Stimulated activated naive CD8-positive, alpha-beta T cell treated with anti-CD3 and anti-CD28 coated beads, Interleukin-15, Interleukin-2, amounts not matched to agents 100 ng/mL and 50 ng/mL, for 24 hours (primary cell): ENCODE results near the gene CRTC1.

Experiments
- H3K27ac Mint-ChIP-seq: one replicate; pipeline ENCODE4 v1.8.0; 2021; ENCODE audit warnings: mild to moderate bottlenecking, mixed read lengths
- H3K27me3 Mint-ChIP-seq: one replicate; pipeline ENCODE4 v1.8.0; 2021; ENCODE audit warnings: mixed read lengths
- H3K36me3 Mint-ChIP-seq: one replicate; pipeline ENCODE4 v1.8.0; 2021; ENCODE audit warnings: low read depth, mixed read lengths
- H3K4me1 Mint-ChIP-seq: one replicate; pipeline ENCODE4 v1.8.0; 2021; ENCODE audit warnings: low read depth, mixed read lengths
- H3K4me3 Mint-ChIP-seq: one replicate; pipeline ENCODE4 v1.8.0; 2021; ENCODE audit warnings: mild to moderate bottlenecking, mixed read lengths
- H3K9me3 Mint-ChIP-seq: one replicate; pipeline ENCODE4 v1.8.0; 2021; ENCODE audit warnings: mixed read lengths

CRTC1 gene

DNA sequence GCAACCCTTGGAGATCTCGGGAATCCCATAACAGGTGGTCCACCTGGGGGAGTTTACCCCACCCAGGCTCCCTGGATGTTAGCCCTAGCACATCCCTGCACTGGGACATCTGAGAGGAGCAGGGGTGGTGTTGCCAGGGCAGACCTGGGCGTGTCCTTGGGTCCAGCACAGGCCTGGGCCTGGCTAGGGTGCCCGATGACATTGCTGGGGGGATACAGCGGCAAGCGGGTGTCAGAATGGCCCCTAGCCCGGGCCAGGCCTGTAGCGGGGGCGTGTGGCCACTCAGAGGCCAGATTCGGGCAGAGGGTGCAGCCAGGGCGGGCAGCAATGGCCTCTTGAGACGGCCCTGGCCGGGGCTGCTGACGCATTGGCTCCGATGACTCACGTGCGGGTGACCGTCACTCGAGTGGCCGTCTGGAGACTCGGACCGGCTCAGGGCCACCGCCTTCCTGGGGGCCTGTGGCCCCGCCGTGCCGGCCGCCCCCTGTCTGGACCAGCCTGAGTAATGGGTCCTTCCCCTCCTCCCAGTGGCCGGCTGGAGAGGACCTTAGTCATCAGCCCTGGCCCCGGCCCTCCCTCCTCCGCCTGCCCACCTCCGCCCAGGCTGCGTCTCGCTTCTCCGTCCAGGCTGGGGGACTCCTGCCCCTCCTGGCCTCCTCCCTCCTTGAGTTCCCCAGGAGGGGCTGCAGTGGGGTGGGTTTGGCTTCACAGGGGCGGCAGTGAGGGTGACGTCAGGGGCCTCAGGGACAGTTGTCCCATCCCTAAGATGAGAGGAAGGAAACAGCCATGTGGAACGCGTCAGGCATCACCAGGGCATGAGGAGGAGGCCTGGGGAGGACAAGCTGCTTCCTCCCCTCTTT is 23.2 kb upstream of the CRTC1 start:
- Mint-ChIP-seq H3K4me3 (no peak overlapping the region), H3K36me3 (no peaks in the 10 kb centered on the region), H3K27ac (no peak overlapping the region), H3K27me3 (no peaks in the 10 kb centered on the region), H3K4me1 (peaks cover 12% of the 10 kb centered on the region), H3K9me3 (no peaks in the 10 kb centered on the region)

DNA sequence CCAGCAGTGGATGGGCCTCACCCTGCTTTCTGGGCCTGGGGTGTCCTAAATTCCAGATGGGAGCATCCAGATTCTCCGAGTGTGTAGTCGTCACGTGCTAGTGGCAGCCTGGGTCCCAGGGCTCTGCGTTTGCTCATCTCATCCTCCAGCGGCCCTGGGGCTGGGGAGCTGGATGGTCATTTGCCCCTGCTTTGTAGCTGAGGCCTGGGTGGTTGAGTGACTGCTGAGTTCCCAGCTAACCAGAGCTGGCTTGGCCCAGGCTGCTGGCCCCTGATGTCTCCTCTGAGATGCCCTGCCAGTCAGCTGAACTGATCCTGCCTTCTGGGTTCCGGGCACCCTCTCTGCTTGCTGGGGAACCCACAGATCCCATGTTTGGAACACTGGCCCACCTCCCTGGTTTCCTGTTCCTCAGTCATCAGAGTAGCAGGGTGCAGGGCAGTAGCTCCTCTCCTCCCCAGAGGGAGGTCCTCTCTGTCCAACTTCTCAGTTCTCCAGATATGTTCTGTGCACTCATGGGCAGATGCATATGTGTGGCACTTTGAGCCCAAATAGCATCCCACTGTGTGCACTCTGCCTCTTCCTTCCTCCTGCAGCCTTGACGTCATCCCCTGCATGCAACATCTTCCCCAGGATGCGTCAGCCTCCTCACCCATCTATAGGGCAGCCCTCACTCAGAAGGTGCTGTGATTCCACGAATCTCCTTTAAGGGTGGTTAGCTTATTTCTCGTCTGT is 22.4 kb upstream of the CRTC1 start:
- no peak overlapping the region for H3K27ac Mint-ChIP-seq
- peaks cover 12% of the 10 kb centered on the region for H3K4me1 Mint-ChIP-seq
- no peaks in the 10 kb centered on the region for H3K27me3 Mint-ChIP-seq

DNA sequence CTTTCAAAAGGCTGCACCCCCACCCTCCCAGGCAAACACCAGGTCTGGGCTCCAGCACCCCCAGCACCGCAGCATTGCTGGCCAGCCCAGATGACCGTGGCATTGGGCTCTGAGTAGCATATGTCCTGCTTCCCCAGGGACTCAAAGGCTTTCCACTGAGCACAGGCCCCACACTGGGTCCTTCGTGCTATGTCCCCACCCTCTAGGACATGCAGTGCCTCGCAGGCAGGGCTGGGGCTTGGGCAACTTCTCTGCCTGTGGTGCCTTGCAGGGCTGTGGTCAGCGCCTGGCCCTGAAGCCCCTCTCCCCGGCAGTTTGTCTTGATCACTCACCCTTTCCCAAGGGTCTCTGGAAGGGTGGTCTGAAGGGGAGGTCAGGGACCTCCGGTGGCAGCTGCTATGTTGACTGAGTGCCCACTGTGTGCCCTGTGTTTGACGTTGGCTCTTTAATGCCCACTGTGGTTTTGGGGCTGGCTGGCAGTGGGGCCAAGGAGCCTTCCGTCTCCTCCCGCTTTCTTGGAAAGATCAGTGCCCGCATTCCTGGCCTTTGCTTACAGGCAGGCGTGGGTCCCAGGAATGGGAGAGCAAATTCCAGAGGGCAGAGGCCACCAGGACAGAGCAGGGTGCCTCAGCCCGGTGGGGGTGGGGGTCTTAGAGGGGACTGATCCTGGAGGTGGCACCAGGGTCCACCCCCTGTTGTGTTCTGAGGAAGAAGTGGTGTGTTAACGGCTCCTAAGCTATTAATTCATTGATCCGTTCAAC is 20.3 kb upstream of the CRTC1 start:
- H3K9me3 Mint-ChIP-seq, result no peaks in the 10 kb centered on the region
- H3K27ac Mint-ChIP-seq, result no peak overlapping the region
- H3K4me1 Mint-ChIP-seq, result peaks cover 9% of the 10 kb centered on the region
- H3K27me3 Mint-ChIP-seq, result no peaks in the 10 kb centered on the region
- no peak overlapping the region for H3K4me3 Mint-ChIP-seq
- H3K36me3 Mint-ChIP-seq, result peaks cover 7% of the 10 kb centered on the region

More for the DNA sequence above, 22.4 kb upstream of the CRTC1 start:
- H3K36me3 Mint-ChIP-seq, result no peaks in the 10 kb centered on the region
- H3K4me3 Mint-ChIP-seq, result no peak overlapping the region
- H3K9me3 Mint-ChIP-seq, result no peaks in the 10 kb centered on the region

DNA sequence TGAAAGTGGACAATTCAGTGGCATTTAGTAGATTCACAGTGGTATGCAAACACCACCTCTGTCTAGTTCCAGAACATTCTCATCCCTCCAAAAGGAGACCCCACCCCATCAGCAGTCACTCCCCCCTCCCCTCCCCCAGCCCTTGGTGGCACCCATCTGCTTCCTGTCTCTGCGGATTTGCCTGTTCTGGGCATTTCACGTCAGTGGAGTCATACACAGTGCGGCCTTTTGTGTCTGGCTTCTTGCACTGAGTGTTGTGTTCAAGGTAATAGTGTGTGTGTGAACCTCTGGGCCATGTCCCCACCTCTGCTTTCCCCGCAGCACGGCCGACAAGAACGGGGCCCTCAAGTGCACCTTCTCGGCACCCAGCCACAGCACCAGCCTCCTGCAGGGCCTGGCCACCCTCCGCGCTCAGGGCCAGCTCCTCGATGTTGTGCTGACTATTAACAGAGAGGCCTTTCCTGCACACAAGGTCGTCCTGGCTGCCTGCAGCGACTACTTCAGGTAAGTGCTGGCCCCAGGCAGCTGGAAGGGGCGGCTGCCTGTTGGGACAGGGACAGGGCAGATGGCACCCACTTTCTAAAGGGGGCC is 19.4 kb upstream of the CRTC1 start:
- Mint-ChIP-seq H3K36me3 (peaks cover 8% of the 10 kb centered on the region), H3K27me3 (no peaks in the 10 kb centered on the region), H3K9me3 (no peaks in the 10 kb centered on the region), H3K27ac (no peak overlapping the region), H3K4me3 (no peak overlapping the region), H3K4me1 (peaks cover 9% of the 10 kb centered on the region)

DNA sequence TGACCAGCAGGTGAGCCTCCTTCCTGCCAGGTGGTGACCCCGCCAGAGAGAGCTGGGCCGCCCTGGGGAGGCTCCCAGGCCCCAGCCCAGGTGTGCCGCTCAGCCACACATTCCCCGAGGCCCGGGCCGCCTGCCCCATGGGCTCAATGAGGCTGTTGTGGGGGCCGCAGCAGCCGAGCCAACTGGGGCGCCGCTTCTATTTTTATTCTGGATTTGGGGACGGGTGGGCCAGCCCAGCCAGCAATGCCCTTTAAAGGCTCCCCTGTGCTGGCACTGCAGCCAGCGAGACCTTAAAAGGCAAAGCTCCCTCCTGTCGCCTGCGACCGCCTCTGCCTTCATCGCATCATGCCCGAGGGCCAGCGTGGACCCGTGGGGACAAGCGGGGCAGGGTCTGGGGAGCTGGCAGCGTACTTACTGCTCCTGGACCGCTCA is 17.7 kb upstream of the CRTC1 start:
- H3K27me3 Mint-ChIP-seq, result no peaks in the 10 kb centered on the region
- no peak overlapping the region for H3K4me3 Mint-ChIP-seq
- H3K4me1 Mint-ChIP-seq, result peaks cover 9% of the 10 kb centered on the region
- no peak overlapping the region for H3K27ac Mint-ChIP-seq
- H3K9me3 Mint-ChIP-seq, result no peaks in the 10 kb centered on the region
- peaks cover 15% of the 10 kb centered on the region for H3K36me3 Mint-ChIP-seq

DNA sequence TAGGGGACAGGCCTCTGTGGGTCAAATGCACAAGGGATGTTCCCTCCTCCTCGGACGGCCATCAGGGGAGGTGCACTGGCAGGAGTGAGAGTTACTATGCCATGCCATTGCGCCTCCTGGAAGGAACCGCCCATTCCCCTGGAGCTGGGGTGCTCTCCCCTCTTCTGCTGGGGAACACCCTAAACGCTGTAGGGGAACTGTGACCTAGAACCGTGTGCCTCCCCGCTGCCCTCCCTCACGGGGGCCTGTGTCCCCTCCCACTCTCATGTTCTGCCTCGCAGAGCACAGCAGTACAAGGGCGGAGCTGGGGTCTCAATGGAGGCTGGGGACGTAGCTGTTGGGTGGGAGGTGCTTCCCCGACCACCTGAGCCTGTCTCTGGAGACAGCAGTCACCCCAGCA is 17.2 kb upstream of the CRTC1 start:
- peaks cover 15% of the 10 kb centered on the region for H3K36me3 Mint-ChIP-seq
- no peaks in the 10 kb centered on the region for H3K9me3 Mint-ChIP-seq
- no peak overlapping the region for H3K27ac Mint-ChIP-seq
- H3K27me3 Mint-ChIP-seq, result no peaks in the 10 kb centered on the region
- H3K4me1 Mint-ChIP-seq, result peaks cover 7% of the 10 kb centered on the region
- H3K4me3 Mint-ChIP-seq, result no peak overlapping the region

DNA sequence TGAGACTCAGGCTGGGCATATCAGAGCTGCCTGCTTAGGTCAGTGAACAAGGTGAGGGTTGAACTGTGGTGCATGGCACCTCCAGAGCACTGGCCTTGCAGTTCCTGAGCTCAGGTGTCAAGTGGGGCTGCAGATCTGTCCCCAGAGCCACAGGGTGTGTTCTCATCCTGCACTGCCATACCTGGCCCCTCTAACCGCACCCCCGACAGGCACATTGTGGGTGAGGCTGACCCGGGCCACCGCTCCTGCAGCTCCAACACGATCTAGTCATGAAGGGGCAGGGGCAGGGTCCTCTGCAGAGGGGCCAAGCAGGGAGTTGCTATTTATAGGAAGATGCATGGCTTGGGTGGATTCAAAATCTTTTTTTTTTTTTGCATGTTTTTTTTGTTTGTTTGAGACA is 16.7 kb upstream of the CRTC1 start:
- Mint-ChIP-seq H3K4me1 (peaks cover 5% of the 10 kb centered on the region), H3K4me3 (no peak overlapping the region), H3K9me3 (no peaks in the 10 kb centered on the region), H3K27ac (no peak overlapping the region), H3K36me3 (peaks cover 15% of the 10 kb centered on the region), H3K27me3 (no peaks in the 10 kb centered on the region)

DNA sequence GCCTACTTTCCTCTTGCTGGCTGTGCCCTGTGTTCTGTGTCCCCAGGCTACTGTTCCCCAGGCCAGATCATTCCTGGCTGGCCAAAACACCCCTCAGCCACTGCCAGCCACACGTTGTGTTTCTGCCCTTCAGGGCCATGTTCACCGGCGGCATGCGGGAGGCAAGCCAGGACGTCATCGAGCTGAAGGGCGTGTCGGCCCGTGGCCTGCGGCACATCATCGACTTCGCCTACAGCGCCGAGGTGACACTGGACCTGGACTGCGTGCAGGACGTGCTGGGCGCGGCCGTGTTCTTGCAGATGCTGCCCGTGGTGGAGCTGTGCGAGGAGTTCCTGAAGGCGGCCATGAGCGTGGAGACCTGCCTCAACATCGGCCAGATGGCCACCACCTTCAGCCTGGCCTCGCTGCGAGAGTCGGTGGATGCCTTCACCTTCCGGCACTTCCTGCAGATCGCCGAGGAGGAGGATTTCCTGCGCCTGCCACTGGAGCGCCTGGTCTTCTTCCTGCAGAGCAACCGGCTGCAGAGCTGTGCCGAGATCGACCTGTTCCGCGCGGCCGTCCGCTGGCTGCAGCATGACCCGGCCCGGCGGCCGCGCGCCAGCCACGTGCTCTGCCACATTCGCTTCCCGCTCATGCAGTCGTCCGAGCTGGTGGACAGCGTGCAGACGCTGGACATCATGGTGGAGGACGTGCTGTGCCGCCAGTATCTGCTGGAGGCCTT is 15.8 kb upstream of the CRTC1 start:
- Mint-ChIP-seq H3K9me3 (no peaks in the 10 kb centered on the region), H3K36me3 (peaks cover 15% of the 10 kb centered on the region), H3K27ac (no peak overlapping the region), H3K4me1 (peaks cover 5% of the 10 kb centered on the region), H3K4me3 (no peak overlapping the region), H3K27me3 (no peaks in the 10 kb centered on the region)

DNA sequence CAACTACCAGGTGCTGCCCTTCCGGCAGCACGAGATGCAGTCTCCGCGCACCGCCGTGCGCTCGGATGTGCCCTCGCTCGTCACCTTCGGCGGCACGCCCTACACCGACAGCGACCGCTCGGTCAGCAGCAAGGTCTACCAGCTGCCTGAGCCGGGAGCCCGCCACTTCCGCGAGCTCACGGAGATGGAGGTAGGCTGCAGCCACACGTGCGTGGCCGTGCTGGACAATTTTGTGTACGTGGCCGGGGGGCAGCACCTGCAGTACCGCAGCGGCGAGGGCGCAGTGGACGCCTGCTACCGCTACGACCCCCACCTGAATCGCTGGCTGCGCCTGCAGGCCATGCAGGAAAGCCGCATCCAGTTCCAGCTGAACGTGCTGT is 15.2 kb upstream of the CRTC1 start:
- H3K9me3 Mint-ChIP-seq, result no peaks in the 10 kb centered on the region
- H3K36me3 Mint-ChIP-seq, result peaks cover 15% of the 10 kb centered on the region
- peaks cover 5% of the 10 kb centered on the region for H3K4me1 Mint-ChIP-seq
- no peak overlapping the region for H3K4me3 Mint-ChIP-seq
- H3K27ac Mint-ChIP-seq, result no peak overlapping the region
- no peaks in the 10 kb centered on the region for H3K27me3 Mint-ChIP-seq

DNA sequence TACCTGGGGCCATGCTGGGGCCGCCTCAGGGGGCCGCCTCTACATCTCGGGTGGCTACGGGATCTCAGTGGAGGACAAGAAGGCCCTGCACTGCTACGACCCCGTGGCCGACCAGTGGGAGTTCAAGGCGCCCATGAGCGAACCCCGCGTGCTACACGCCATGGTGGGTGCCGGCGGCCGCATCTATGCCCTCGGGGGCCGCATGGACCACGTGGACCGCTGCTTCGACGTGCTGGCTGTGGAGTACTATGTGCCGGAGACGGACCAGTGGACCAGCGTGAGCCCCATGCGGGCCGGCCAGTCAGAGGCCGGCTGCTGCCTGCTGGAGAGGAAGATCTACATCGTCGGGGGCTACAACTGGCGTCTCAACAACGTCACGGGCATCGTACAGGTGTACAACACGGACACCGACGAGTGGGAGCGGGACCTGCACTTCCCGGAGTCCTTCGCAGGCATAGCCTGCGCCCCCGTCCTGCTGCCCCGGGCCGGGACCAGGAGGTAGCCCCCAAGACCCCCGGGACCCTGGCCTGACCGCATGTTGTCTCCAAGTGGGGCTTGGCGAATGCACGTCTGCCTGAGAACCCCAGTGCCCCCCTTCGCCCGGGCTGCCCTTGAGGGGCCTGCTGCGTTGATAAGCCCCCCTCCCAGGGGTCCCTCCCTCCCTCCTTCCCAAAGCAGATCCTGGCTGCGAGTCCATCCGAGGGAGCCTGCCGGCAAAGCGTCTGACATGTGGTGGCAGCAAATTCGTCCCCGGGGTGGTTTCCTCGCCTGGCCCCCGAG is 14.5 kb upstream of the CRTC1 start:
- Mint-ChIP-seq H3K4me3 (no peak overlapping the region), H3K4me1 (peaks cover 2% of the 10 kb centered on the region), H3K27me3 (no peaks in the 10 kb centered on the region), H3K27ac (no peak overlapping the region), H3K36me3 (peaks cover 15% of the 10 kb centered on the region), H3K9me3 (no peaks in the 10 kb centered on the region)

DNA sequence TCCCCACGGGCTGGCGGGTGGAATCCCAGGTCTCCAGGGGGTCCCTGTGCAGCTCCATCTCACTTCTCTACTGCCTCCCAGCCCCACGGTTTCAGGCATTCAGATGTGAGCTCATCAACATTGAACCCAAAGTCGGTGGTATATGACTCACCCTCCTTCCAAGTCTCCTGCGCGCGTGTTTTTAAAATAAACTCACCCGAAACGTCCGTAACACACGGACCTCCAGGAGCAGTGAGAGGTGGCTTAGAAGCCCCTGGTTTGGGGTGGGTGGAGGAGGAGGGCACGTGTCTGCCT is 14.0 kb upstream of the CRTC1 start:
- Mint-ChIP-seq H3K27me3 (no peaks in the 10 kb centered on the region), H3K4me3 (no peak overlapping the region), H3K9me3 (no peaks in the 10 kb centered on the region), H3K36me3 (peaks cover 15% of the 10 kb centered on the region), H3K4me1 (no peaks in the 10 kb centered on the region), H3K27ac (no peak overlapping the region)

DNA sequence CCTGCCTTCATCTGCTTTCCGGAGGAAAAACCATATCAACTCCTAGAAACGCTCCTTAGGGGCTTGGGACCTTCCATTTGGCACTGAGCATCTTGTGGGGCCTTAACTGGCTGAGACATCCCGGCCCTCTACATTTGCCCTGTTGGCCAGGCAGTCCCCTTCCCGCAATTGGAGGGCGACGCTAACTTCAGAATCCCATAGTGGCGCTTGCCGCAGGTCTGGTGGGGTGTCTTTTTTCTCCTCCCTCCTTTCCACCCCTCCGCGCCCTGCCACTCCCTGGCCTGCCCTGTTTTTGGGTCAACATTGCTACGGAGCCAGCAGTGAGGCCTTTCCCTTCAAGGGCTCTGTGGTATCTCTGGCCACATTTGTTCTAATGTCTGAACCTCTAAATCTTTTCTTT is 13.6 kb upstream of the CRTC1 start:
- Mint-ChIP-seq H3K9me3 (no peaks in the 10 kb centered on the region), H3K36me3 (peaks cover 15% of the 10 kb centered on the region), H3K4me1 (no peaks in the 10 kb centered on the region), H3K27me3 (no peaks in the 10 kb centered on the region), H3K4me3 (no peak overlapping the region), H3K27ac (peak overlapping the region; percentile 8)

DNA sequence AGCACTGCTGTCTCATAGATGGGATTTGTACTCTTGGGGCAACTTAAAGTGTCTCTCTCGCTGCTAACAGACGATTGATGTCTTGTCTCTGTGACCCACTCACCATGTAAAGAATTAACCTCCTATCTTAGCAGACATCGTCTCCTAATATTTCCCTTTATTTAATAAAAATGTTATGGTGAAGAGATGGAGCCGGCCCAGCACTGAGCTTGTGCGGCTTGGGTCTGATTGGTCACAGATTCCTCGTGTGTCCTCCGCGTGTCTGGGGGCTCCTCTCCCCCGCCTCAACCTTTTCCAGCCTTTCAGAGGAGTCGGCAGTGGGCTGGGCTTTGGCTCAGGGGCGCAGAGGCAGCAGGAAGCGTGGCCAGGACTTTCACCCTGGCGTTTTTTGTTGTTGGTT is 13.2 kb upstream of the CRTC1 start:
- no peak overlapping the region for H3K4me3 Mint-ChIP-seq
- no peaks in the 10 kb centered on the region for H3K9me3 Mint-ChIP-seq
- H3K27ac Mint-ChIP-seq, result no peak overlapping the region
- H3K27me3 Mint-ChIP-seq, result no peaks in the 10 kb centered on the region
- peaks cover 15% of the 10 kb centered on the region for H3K36me3 Mint-ChIP-seq
- no peaks in the 10 kb centered on the region for H3K4me1 Mint-ChIP-seq
